Measurements from ENCODE around the gene BRD3. TPM values are rescaled to one million over a fixed set of nuclear protein-coding genes. Genes with fewer than 3 reads are reported as not detected.

The BRD3 gene
- total RNA-seq, 4 donors from 2014 or later = 10.8 to 21.5 (median 16.5) TPM

GRCh38 chr9:134053401-134053871 is 14.4 kb downstream of the BRD3 start:
- ATAC-seq = no peak
- H3K4me3 ChIP-seq = no peak overlapping the region
- in situ Hi-C loops (cut with MboI; ENCODE audit: low sequenced_read_pairs in 4 of 4) (no loop called here), intact Hi-C loops (cut with DNase I; ENCODE audit: low total_unique reads) (no loop called here)
- H3K4me1 ChIP-seq = peaks cover 61 to 70% of the 10 kb centered on the region in 2 donors
- H3K27ac ChIP-seq = peak overlapping the region in 2 of 4 donors; percentile 27 to 81
- no peak for TF ChIP-seq CTCF (IDR thresholded peaks at IDR 0.05 in 4 of 5, conservative IDR thresholded peaks at IDR 0.05 in 1 of 5)
- no peak for TF ChIP-seq POLR2A (IDR thresholded peaks at IDR 0.05)
- DNase-seq = no peak
- no peaks in the 10 kb centered on the region for H3K9me3 ChIP-seq
- peaks cover 0 to 40% of the 10 kb centered on the region in 2 donors for H3K36me3 ChIP-seq
- no peaks in the 10 kb centered on the region for H3K27me3 ChIP-seq

GRCh38 chr9:134052941-134053340 is 14.9 kb downstream of the BRD3 start:
- intact Hi-C loops (cut with DNase I; ENCODE audit: low total_unique reads) = no loop called here
- DNase-seq (no peak), ATAC-seq (no peak)
- in situ Hi-C loops (cut with MboI; ENCODE audit: low sequenced_read_pairs in 4 of 4) = no loop called here
- TF ChIP-seq CTCF (IDR thresholded peaks at IDR 0.05 in 4 of 5, conservative IDR thresholded peaks at IDR 0.05 in 1 of 5) = no peak
- TF ChIP-seq POLR2A (IDR thresholded peaks at IDR 0.05) = no peak
- no peak overlapping the region for H3K4me3 ChIP-seq
- H3K9me3 ChIP-seq = no peaks in the 10 kb centered on the region
- H3K27me3 ChIP-seq = no peaks in the 10 kb centered on the region
- H3K27ac ChIP-seq = peak overlapping the region in 1 of 4 donors; percentile 81
- H3K4me1 ChIP-seq = peaks cover 57 to 65% of the 10 kb centered on the region in 2 donors
- peaks cover 0 to 45% of the 10 kb centered on the region in 2 donors for H3K36me3 ChIP-seq

- intact Hi-C loops (cut with DNase I; ENCODE audit: low total_unique reads) = no loop called here
- Histone ChIP-seq H3K9me3 (no peaks in the 10 kb centered on the region), H3K4me3 (no peak overlapping the region), H3K27me3 (no peaks in the 10 kb centered on the region), H3K27ac (no peak overlapping the region), H3K4me1 (peaks cover 57 to 60% of the 10 kb centered on the region in 2 donors), H3K36me3 (peaks cover 0 to 49% of the 10 kb centered on the region in 2 donors)
- TF ChIP-seq CTCF (IDR thresholded peaks at IDR 0.05 in 4 of 5, conservative IDR thresholded peaks at IDR 0.05 in 1 of 5) (no peak), POLR2A (IDR thresholded peaks at IDR 0.05) (no peak)
- DNase-seq = no peak
- no peak for ATAC-seq
- in situ Hi-C loops (cut with MboI; ENCODE audit: low sequenced_read_pairs in 4 of 4) = no loop called here
Measured at GRCh38 chr9:134052491-134052890, 15.3 kb downstream of the BRD3 start.

- Histone ChIP-seq H3K27ac (no peak overlapping the region), H3K27me3 (no peaks in the 10 kb centered on the region), H3K4me1 (peaks cover 53 to 59% of the 10 kb centered on the region in 2 donors), H3K9me3 (no peaks in the 10 kb centered on the region), H3K36me3 (peaks cover 0 to 56% of the 10 kb centered on the region in 2 donors), H3K4me3 (no peak overlapping the region)
- in situ Hi-C loops (cut with MboI; ENCODE audit: low sequenced_read_pairs in 4 of 4) (no loop called here), intact Hi-C loops (cut with DNase I; ENCODE audit: low total_unique reads) (no loop called here)
- ATAC-seq (no peak), DNase-seq (no peak)
- TF ChIP-seq CTCF (IDR thresholded peaks at IDR 0.05 in 4 of 5, conservative IDR thresholded peaks at IDR 0.05 in 1 of 5) (no peak), POLR2A (IDR thresholded peaks at IDR 0.05) (no peak)
Measured at GRCh38 chr9:134051319-134051718, 16.5 kb downstream of the BRD3 start.

GRCh38 chr9:134050726-134051125 is 17.1 kb downstream of the BRD3 start:
- DNase-seq (no peak), ATAC-seq (no peak)
- TF ChIP-seq CTCF (IDR thresholded peaks at IDR 0.05 in 4 of 5, conservative IDR thresholded peaks at IDR 0.05 in 1 of 5) (no peak), POLR2A (IDR thresholded peaks at IDR 0.05) (no peak)
- in situ Hi-C loops (cut with MboI; ENCODE audit: low sequenced_read_pairs in 4 of 4) = no loop called here
- H3K4me1 ChIP-seq = peaks cover 49 to 57% of the 10 kb centered on the region in 2 donors
- H3K27me3 ChIP-seq = no peaks in the 10 kb centered on the region
- H3K4me3 ChIP-seq = no peak overlapping the region
- H3K9me3 ChIP-seq = no peaks in the 10 kb centered on the region
- intact Hi-C loops (cut with DNase I; ENCODE audit: low total_unique reads) = no loop called here
- H3K36me3 ChIP-seq = peaks cover 0 to 62% of the 10 kb centered on the region in 2 donors
- no peak overlapping the region for H3K27ac ChIP-seq
